HG03196 (cell line): ENCODE measurements around the gene TBC1D22A.
"Not testable (repeated sequence)": the region's sequence is repeated elsewhere in the genome, so short reads cannot be mapped to it uniquely, and the experiment has no call there.

Source experiments
- ATAC-seq: cut with Tn5 transposase; IDR thresholded peaks from one replicate; pipeline ENCODE4 v1.9.1; 2021; ENCODE audit not compliant: unreplicated experiment

Gene TBC1D22A

DNA sequence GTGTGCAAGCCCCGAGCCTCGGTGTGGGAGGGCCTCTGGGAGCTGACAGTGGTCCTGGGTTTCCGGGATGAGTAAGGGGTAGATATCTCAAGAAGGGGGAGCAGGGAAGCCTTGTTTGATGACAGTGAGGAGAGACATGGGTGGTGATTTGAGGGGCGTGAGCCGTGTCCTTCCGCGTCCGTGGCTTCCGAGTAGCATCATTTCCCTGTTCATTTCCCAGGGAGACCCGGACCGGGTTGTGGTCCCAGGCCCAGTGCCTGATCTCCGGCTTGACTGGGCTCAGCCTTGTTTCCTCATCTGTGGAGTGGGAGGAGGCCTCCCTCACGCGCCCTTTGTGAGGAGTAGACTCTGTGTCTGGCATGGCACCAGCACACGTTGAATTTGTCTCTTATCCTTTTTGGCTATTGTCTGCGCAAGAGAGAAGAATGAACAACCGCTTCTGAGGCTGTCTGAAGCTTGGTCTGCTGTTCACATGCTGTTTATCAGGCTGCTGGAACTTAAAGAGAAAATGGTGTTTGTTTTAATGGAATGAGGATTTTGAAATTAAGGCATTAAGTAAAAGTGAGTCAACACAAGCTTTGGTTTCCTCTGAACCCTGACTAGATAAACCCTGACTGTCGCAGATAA lies 348.5 kb downstream of the TBC1D22A start:
- ATAC-seq: no peak

DNA sequence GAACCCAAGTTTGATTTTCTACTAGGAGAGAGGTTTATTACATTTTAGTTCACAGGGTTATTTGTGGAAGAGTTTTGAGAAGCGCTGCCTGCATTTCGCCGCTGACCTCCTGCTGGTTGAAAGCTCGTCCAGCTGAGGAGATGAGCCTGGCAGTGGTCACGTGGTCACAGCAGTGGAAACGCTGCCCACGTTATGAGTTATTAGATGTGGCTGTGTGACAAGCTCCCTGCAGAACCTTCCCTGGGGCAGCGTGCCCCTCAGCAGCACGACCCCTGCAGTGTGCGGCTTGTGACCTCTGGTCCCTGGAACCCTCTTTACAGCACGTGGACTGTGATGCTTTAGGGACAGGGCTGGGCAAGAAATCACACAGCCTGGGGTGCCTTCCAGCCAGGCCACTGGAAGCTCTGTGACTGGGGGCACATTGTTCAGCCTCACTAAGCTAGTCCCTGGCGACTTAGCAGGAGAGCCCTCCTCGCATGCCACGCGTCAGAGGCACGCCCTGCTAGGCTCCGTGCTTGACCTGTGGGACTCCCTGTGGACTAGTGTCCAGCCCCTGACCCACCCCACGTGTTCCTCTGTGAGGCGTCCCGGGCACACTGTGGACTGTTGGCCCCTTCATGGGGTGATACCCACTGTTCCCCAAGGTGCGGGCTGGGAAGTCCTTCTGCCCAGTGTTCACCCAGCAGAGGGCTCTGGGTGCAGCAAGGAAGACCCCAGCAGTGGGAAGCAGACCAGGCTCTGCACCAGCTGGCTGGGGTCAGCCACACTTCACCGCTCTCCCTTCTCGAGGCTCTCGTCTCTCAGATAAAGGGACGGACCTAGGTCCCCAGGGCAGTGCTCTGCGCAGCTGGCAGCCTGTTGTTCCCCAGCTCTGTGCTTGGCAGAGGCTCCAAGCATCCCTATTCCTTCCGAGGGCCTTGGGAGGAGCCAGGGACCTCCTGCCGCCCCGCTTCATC lies 349.5 kb downstream of the TBC1D22A start:
- ATAC-seq: no peak

DNA sequence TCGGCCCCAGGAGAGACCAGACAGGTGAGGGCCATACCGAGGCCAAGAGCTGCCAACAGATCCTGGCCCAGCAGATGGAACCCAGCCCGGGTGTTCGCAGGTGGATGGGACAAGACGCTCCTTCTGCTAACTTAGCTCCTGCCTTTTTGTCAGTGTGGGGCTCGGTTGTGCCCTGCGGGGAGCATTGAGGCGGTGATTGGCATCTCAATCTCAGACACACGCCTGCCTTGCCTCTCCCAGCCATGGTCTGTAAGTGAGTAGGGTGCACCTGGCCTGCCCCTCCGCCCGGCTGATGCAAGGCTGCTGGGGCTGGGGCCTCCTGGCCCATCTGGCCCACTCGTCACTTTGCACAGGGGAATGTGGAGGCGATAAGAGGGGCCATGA lies 350.1 kb downstream of the TBC1D22A start:
- ATAC-seq: no peak

DNA sequence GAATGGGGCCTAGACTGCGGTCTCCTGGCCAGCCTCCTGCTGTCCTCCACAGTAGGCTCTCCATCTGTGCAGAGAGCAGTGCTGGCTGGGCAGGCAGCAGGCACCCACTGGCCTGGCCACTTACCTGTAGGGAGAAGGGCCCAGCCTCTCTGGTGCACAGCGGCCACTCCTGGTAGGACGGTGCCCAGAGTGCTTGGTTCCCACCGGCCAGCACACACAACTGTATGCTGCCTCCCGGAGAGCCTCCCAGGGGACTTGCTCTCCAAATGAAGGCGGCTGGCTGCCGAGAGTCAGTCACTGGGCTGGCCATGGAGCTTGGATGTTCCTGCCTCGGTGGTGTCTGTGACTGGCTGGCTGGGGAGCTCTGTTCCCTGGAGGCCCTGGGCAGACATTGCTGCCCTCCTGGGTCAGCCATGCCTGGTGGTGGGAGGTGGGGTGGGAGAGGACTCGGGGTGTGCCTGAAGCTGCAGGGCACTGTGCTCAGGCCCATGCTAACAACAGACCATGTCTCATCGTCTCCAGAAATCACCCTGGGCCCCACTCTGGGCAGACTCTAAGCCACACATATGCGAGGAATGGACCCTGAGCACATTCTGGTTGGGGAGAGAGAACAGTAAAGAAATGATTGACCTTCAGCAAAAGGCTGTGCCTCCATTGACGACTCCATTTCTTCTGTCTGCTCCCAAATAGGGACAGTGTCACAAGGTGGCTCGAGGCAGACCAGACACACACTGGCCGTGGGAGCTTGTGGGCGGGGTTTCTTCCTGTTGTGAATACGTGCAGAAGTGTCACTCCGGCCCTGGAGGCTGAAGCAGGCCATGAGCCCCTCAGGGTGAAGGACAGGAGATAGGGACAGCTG lies 350.8 kb downstream of the TBC1D22A start:
- no peak for ATAC-seq

DNA sequence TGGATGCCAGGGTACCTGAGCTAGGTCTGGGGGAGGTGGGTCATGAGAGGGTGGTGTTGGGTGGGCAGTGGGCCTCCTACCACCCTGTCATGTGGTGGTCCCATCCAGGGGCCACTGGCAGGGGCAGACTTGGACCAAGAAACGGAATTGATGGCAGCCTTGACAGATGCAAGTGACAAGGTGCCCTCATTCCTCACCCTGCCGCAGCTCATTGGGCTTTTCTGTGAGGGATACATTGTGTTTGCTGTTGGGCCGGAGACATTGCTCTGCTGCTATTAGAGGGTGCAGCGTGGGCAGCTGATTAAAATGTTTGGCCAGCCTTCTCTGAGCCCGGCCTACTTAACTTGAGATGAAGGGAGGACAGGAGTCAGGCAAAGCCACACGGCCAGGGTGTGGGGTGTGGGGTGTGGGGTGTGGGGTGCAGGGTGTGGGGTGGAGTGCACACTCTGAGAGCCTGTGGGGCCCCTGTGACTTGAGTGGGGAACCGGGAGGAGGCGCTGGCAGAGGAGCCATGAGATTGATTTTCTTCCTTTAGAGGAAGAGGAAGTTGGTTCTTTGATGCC lies 351.5 kb downstream of the TBC1D22A start:
- ATAC-seq: no peak

DNA sequence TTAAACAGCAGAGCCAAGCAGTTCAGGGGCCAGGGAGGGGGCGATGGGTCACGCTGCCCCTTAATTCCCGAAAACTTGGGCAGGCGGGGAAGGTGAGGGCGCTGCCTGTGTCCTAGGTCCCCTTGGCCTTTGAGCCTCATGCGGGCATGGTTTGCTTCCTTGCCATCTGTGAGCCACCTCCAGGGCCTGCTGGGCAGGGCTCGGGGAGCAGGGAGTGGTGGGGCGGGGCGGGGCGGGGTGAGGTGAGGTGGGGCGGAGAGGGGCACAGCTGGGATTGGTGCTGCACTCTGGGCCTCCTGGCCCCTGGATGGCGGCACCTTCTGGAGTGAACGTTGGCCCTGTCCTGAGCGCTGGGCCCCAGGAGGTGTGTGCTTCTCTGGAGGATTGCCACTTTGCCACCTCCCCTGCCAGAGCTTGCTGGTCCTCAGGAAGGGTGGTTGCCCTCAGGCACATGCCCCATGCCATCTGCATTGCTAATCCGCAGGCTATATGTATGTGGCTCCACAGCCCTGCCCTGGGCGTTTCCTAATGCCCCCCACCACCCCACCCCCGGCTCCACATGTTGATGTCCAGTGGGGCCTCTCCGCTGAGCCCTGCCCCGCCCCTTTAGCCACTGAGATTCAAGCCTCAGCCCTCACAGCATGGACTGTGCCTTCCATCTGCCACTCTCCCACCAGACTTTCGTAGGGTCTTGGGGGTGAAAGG lies 352.5 kb downstream of the TBC1D22A start:
- no peak for ATAC-seq

DNA sequence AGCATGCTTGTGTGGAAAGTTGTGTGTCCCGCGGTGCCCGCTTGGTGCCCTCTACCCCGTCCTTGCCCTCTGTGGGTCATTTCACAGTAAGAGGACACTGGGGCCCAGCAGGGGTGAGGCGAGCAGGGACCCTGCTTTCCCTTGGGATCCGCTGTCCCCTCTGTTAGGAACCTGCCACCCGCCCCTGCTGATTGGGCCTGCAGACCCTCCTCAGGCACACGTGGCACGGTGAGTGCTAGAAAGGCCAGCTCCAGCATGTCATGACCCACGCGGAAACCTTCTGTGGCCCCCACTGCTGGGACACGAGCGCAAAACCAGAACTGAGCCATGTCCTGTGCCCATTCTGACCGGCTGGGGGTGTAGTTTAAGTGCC lies 353.1 kb downstream of the TBC1D22A start:
- ATAC-seq: no peak

DNA sequence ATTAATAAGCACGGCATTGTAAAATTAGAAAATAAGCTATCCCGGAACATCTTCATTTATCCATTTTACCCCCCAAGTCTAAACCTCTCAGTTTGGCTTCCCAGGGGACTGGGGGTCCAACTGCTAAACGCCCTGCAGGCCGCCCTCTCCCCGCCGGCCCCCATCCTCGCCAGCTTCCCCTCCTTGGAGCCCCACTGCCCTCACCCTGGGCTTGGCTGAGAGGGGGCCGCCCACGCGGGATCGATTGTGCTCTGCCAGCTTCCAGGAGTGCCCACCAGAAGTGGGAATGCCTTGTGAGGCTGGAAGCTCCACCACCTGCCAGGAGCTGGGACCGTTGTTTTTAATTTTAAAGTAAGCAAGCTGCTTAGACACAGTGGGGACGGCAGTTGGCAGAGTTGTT lies 353.5 kb downstream of the TBC1D22A start:
- ATAC-seq: no peak

DNA sequence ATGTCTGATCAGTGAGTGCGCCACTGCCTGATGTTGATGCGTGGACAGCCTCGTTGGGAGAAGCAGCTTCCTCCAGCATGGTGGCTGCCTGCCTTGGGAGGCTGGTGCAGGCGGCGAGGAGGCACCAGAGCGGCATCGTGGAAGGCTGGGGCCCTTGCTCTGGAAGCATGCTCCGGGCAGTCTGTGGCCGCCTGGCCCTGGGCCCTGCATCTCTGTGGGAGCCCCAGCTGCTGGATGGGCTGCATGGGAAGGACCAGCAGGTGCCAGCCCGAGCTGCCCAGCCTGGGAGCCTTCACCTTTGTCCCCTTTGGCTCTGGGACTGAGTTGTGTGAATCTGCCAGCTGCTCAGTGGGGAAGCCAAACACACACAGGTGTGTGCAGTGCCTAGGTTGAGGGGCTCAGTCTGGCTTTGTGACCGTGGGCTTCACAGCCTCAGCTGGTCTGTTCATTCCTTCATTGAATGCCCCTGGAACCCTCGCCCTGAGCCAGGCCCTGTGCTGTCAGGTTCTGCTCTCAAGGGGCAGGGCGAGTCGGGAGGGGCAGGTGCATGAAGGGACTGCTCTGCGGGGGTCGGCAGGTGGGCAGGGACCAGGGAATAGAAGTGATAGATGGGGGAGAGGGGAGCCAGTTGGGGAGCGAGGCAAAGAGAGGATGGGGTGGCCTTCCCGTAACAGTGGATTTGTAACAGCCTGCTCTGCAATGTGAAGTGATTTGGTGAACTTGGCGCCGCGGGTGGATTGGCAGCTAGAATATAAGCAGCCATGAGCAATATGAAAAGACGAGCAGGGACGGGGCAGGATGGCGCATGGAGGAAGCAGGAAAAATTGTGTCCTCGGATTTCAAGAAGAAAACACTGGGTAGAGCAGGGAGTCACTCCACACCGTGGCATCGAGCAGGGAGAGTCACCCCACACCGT lies 354.2 kb downstream of the TBC1D22A start:
- ATAC-seq: no peak

DNA sequence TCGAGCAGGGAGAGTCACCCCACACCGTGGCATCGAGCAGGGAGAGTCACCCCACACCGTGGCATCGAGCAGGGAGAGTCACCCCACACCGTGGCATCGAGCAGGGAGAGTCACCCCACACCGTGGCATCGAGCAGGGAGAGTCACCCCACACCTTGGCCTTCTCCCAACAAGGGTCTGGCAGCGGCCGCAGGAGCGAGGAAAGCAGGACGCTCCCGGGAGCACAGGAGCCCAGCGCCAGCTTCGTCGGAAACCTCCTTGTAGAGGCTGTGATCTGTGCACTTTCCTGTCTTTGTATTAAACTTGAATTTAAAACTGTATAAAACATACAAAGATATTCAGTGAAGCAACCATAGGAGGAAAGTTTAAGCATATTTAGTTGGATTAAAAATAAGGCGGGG lies 355.0 kb downstream of the TBC1D22A start:
- not testable (repeated sequence) for ATAC-seq

DNA sequence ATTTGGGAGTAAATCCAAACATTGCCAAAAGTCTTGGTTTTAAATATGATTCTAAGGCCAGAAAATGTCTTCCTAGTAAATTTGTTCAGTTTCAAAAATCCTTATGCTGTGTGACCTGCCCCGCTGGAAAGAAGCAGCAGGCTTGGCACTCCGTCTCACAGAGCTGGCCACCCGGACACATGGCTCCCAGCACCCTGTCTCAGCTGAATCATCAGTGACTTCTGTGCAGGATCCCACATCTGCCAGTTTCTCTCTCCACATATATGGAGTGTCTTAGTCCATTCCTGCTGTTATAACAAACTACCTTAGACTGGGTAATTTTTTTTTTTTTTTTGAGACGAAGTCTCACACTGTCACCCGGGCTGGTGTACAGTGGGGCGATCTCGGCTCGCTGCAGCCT lies 356.7 kb downstream of the TBC1D22A start:
- ATAC-seq: no peak

DNA sequence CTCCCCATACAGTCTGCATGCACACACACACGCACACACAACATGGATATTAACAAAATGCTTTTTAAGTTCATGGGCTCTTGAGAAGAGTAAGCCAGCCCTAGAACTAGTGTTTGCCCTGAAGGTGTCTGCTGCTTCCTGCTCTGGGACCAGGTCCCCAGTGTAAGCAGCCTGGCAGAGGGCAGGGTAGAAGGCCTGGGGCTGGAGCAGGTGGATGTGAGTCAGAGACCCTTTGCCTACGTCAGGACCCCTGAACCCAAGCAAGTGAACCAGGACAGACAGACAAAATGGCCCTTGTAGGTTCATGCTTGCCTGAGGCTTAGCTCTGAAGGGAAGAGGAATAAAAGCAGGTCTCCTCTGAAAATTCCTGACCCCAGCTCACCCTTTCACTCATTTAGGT lies 357.9 kb downstream of the TBC1D22A start:
- ATAC-seq: no peak

DNA sequence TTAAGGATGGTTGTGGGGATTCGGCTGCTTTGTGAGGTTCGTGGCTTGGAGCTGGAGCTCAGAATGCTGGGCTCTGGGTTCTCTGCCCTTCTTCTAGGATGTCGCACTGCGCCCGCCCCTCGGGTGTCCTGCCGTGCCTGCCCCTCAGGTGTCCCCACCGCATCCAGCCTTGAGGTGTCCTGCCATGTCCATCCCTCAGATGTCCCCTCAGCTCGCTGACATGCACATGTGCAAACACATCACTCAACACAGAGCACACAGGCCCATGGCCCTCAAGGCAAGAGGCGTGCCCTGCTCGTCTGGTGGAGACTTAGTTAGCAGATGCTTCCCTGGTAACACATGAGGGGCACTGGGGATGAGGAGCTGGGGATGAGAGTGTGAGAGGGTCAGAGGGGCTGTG lies 359.3 kb downstream of the TBC1D22A start:
- ATAC-seq: no peak

DNA sequence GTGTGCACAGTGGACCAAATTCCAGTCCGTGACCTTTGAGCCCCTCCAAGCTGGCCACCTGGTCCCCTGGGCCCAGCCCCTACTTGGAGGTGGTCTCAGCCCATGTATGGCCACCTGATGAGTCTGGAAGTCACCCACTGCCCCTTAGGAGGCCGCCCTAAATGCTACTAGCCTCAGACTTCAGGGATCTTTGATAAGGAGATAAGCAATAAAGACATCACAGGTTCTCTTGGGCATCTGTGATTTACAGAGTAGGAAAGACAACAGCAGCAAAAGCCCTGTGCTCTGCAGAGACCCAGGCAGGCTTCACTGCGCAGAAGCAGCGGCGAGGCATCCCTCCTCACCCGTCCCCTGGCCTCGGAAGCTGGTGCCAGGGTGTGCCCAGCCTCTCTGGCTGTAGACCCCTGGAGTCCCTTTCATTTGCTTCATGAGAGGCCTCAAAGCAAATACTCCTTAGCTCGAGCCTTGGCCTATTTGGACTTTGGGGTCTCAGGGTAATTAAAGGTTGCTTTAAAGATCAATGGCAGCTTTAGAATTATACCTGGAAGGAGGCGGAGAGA lies 360.1 kb downstream of the TBC1D22A start:
- ATAC-seq: no peak

DNA sequence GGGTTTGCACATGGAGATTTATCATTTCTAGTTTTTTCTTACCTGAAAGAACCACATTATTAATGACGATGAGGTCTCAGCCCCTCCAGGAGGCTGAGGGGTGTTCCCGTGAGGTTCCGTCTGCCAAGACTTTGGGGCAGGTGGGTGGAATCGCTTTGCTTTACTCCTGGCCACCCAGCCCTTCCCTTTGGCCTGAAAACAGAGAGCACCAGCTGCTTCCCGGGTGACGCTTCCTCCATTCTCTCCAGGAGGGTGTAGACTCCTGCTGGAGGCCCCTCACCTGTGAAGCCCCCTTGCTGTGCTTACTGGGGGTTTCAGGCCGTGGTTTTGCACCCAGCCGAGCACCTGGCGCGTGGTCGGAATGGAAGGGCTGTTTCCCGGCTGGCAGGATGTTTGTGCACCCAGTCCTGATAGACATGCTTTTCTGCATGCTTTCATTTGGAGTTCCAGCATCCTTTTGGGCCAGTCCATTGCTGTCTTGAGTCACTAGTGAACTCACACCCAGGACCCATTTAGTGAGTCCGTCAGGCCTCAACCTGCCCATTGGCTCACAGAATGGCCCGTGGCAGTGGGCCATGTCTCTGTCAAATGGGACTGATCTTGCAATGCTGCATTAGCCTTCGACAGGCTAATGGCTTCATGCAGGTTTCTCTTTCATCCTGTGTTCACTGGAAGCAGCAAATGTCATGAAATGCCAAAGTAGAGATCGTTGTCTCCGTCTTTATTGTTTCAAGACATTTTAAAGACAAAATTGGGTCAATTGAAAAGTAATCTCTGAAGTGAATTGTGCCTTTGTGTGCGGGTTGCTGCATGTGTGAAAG lies 360.8 kb downstream of the TBC1D22A start:
- no peak for ATAC-seq

DNA sequence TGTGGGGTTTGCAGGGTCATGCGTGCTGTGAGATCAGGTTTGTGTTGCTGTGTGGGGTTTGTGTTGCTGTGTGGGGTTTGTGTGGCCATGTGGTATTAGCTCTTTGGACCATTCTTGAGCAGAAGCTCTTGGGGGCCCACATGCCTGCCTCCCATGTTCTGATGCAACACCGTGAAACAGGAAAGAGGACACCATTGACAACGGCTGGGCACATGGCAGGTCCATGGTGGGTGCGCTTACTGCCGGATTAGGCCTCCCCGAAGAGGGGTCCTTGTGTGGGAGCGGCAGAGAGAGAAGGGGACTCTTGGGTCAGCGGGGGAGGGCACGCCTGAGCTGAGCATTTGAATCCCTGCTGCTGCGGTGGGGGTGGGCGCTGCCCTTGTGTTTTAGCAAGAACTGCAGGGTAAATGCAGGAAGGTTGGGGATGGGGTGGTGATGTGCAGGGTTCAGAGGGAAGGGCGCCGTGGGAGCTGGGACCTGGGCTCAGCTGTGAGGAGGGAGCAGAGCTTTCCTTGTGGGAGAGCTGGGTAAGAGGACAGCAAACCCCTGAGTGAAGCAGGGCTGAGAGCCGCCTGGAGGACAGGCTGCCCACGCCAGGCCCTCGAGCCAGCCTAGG lies 361.5 kb downstream of the TBC1D22A start:
- ATAC-seq: no peak

DNA sequence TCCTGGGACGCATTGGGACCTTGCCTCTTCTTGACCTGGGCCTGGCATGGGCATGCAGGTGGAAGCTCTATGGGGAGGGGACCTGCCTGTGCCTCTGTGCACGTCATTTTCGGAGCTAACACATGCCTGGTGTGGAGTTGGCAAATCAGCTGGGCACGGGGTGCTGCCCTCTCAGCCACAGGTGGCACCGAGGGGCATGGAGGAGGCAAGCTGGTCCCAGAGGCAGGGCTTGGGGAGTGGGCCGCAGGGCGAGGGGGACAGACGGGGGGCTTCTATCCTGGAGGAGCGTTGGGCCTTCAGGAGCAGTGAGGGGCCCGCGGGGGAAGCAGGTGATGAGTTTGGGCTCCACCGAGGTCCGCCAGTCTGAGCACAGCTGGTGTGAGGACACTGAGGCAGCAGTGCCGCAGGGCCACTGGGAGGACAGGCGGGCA lies 362.0 kb downstream of the TBC1D22A start:
- ATAC-seq: no peak

DNA sequence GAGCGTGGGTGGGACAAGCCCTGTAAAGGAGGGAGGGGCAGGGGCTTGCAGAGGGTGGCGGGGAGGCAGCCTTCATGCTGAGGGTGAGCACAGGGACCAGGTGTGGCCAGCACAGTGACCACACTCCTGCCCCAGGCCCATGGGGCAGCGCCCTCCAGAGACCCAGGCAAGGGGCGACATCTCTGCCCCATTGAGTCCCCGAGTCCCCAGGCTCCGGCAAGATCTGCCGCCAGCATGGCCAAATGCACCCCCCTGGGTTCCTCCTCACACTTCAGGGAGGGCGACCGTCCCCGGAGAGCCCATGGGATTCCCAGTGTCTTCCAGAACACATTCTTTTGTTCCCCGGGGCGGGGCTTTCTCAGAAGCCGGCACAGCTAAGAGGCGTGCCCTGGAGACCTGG lies 362.5 kb downstream of the TBC1D22A start:
- no peak for ATAC-seq
